Calu3 (cell line): ENCODE measurements around the gene CDKN2B-AS1. TPM values are rescaled to one million over a fixed set of nuclear protein-coding genes. Genes with fewer than 3 reads are reported as not detected.

Source experiments
- BruUV-seq: library from RNA; stranded (reverse); fragments of 400-500 nt; replicated peaks from 2 replicates; lab custom pipeline; 2021; lab: Mats Ljungman, UMichigan
- CTCF ChIA-PET: fragments of 300-600 bp; sonication (Branson Sonifier 250); formaldehyde crosslinking; loops from one replicate; lab custom pipeline; 2022; ENCODE audit warnings: antibody characterized with exemption; lab: Charles Lee
- DNase-seq: peaks from one replicate; pipeline ENCODE4 v3.0.0; 2022
- H3K27ac Mint-ChIP-seq: one replicate; pipeline ENCODE4 v1.8.0; 2022; ENCODE audit warnings: mixed read lengths; ENCODE audit not compliant: unreplicated experiment
- H3K27me3 Mint-ChIP-seq: one replicate; pipeline ENCODE4 v1.8.0; 2022; ENCODE audit warnings: mixed read lengths; ENCODE audit not compliant: unreplicated experiment
- H3K36me3 Mint-ChIP-seq: one replicate; pipeline ENCODE4 v1.8.0; 2022; ENCODE audit warnings: mild to moderate bottlenecking, moderate library complexity, mixed read lengths; ENCODE audit not compliant: insufficient read depth, unreplicated experiment
- H3K4me1 Mint-ChIP-seq: one replicate; pipeline ENCODE4 v1.8.0; 2022; ENCODE audit warnings: mild to moderate bottlenecking, low read depth, mixed read lengths; ENCODE audit not compliant: unreplicated experiment
- H3K4me3 Mint-ChIP-seq: one replicate; pipeline ENCODE4 v1.8.0; 2022; ENCODE audit warnings: mild to moderate bottlenecking, low read depth, moderate library complexity, mixed read lengths; ENCODE audit not compliant: unreplicated experiment
- H3K9me3 Mint-ChIP-seq: one replicate; pipeline ENCODE4 v1.8.0; 2022; ENCODE audit warnings: low read depth, mixed read lengths; ENCODE audit not compliant: unreplicated experiment
- intact Hi-C: fragments of 100-400 bp; cut with micrococcal nuclease; formaldehyde crosslinking; loops from one replicate; pipeline ENCODE4 v1.10.0; 2022; ENCODE audit not compliant: unreplicated experiment
- total RNA-seq: library from RNA; stranded (reverse); gene quantifications from 2 replicates; pipeline ENCODE4 v1.2.3, GENCODE V29; 2022
- TF ChIP-seq, protein P1 (sequence below): fragments of 200-600 bp; IDR thresholded peaks from one replicate; pipeline ENCODE4 v1.8.0; 2022; ENCODE audit warnings: antibody characterized with exemption; ENCODE audit not compliant: unreplicated experiment

CDKN2B-AS1 gene
- total RNA-seq, 1 experiment from 2014 or later = 8.9 TPM

- TF ChIP-seq, protein P1, sequence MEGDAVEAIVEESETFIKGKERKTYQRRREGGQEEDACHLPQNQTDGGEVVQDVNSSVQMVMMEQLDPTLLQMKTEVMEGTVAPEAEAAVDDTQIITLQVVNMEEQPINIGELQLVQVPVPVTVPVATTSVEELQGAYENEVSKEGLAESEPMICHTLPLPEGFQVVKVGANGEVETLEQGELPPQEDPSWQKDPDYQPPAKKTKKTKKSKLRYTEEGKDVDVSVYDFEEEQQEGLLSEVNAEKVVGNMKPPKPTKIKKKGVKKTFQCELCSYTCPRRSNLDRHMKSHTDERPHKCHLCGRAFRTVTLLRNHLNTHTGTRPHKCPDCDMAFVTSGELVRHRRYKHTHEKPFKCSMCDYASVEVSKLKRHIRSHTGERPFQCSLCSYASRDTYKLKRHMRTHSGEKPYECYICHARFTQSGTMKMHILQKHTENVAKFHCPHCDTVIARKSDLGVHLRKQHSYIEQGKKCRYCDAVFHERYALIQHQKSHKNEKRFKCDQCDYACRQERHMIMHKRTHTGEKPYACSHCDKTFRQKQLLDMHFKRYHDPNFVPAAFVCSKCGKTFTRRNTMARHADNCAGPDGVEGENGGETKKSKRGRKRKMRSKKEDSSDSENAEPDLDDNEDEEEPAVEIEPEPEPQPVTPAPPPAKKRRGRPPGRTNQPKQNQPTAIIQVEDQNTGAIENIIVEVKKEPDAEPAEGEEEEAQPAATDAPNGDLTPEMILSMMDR = no peak
- BruUV-seq = no TSS peak
- peak overlapping the region; percentile 7 for H3K27ac Mint-ChIP-seq
- DNase-seq = no peak
- H3K9me3 Mint-ChIP-seq = no peaks in the 10 kb centered on the region
- no peaks in the 10 kb centered on the region for H3K36me3 Mint-ChIP-seq
- no peak overlapping the region for H3K4me3 Mint-ChIP-seq
- peaks cover 28% of the 10 kb centered on the region for H3K4me1 Mint-ChIP-seq
- intact Hi-C loops = no loop called here
- H3K27me3 Mint-ChIP-seq = no peaks in the 10 kb centered on the region
- CTCF ChIA-PET = interaction anchor here (1.1 kb wide), 1 partner anchor 62 kb away, joined by 5 read pairs; no protein-coding TSS in a partner anchor
These were observed 170.6 kb downstream of the CDKN2B-AS1 start for GRCh38 chr9:22165144-22165543.

GRCh38 chr9:22169243-22169642 is 174.7 kb downstream of the CDKN2B-AS1 start:
- peak overlapping the region; percentile 58 for H3K27ac Mint-ChIP-seq
- no TSS peak for BruUV-seq
- no peaks in the 10 kb centered on the region for H3K9me3 Mint-ChIP-seq
- no peaks in the 10 kb centered on the region for H3K36me3 Mint-ChIP-seq
- H3K4me1 Mint-ChIP-seq = peaks cover 37% of the 10 kb centered on the region
- no peak for DNase-seq
- H3K27me3 Mint-ChIP-seq = no peaks in the 10 kb centered on the region
- CTCF ChIA-PET = no interaction called here
- intact Hi-C loops = no loop called here
- H3K4me3 Mint-ChIP-seq = no peak overlapping the region
- TF ChIP-seq, protein P1 = no peak

GRCh38 chr9:22169727-22170503 is 175.3 kb downstream of the CDKN2B-AS1 start:
- CTCF ChIA-PET = no interaction called here
- Mint-ChIP-seq H3K27me3 (no peaks in the 10 kb centered on the region), H3K27ac (peak overlapping the region; percentile 25), H3K4me3 (no peak overlapping the region), H3K9me3 (no peaks in the 10 kb centered on the region), H3K36me3 (no peaks in the 10 kb centered on the region), H3K4me1 (peaks cover 37% of the 10 kb centered on the region)
- DNase-seq = no peak
- BruUV-seq = no TSS peak
- intact Hi-C loops = no loop called here
- TF ChIP-seq, protein P1 = no peak

Other genes with a start within 250 kb of the CDKN2B-AS1 start
- 139 and 177 TPM in 2 replicates for gene MTAP, start 192.2 kb upstream of the CDKN2B-AS1 start, total RNA-seq
- gene CDKN2A, start 399 bp upstream of the CDKN2B-AS1 start, total RNA-seq = 257 and 284 TPM in 2 replicates
- 30.4 and 35.2 TPM in 2 replicates for gene CDKN2B, start 14.5 kb downstream of the CDKN2B-AS1 start, total RNA-seq